NOMO-1 treated with DMSO at 0.1 percent for 48 hours (cell line): ENCODE measurements around the gene MTMR11.
A peak's percentile ranks its signal among the peaks of the same experiment; 100 is the strongest.
"Not testable (repeated sequence)": the region's sequence is repeated elsewhere in the genome, so short reads cannot be mapped to it uniquely, and the experiment has no call there.

Experiments
- DNase-seq: peaks from one replicate; lab custom pipeline; 2025; ENCODE audit not compliant: unreplicated experiment; lab: John Stamatoyannopoulos, UW

MTMR11 gene

DNA sequence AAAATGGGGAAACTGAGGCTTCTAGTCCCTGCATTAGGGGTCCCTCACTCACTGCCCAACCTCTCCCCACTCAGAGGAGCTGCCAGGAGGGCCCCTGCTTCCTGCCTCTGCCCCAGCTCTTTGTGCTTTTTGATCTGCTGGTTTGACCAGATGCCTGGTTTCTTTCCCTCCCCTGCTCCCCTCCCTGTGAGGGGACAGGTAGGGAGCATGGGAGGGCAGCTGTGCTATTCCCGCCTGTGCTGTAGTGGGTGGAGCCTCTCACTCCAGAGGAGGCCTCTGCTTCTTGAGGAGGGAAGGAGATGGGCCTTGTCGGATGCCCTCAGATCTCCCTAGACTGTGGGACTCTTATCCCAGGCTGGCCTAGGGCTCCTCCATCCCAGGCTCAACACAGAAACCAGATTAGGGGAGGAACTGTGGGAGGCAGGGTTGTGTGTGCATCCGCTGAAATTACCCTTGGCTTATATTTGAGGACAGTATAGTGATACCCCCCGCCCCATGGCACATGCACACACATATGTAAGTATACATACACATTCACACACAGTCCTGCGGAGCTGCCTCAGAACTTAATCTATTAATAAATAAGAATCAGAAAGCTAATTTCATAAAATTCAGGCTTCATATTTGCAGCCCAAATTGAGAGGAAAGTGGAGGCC lies 32.7 kb downstream of the MTMR11 start:
- DNase-seq: no peak

DNA sequence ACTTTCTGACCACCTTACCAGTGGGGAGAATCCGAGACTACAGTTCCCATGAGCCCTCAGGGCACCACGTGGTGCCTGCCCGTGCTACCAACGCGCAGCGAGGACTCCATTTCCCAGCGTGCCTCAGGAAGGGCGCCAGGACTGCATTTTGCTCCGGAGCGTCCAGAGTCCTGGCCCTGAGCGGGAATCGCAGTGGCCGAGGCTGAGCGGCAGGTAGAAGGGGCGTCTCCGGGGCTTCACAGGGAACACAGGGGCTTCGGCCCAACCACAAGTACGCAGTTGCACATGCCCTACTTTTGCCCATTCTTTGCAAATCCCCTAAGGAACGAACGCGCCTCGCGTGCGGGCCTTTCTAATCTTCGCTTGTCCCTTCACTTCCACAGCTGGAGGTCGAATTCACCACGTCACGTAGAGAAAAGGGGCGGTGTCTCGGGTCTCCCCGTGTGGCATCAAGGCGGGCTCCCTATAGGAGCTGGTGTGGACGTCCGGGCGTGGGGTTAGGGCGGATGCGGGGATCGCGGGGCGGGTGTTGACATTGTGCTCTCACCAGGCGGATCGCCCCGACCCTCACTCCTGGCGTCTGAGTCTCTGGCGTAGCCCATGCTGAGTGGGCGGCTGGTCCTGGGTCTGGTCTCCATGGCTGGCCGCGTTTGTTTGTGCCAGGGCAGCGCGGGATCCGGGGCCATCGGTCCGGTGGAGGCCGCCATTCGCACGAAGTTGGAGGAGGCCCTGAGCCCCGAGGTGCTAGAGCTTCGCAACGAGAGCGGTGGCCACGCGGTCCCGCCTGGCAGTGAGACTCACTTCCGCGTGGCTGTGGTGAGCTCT lies 37.0 kb downstream of the MTMR11 start, which contains the start of gene BOLA1:
Gene BOLA1, plus strand, starts transcription at position 109 of the 825 bp plus-strand sequence. Its CDS starts 492 bp downstream, at position 601.
- DNase-seq: peak; percentile 90

DNA sequence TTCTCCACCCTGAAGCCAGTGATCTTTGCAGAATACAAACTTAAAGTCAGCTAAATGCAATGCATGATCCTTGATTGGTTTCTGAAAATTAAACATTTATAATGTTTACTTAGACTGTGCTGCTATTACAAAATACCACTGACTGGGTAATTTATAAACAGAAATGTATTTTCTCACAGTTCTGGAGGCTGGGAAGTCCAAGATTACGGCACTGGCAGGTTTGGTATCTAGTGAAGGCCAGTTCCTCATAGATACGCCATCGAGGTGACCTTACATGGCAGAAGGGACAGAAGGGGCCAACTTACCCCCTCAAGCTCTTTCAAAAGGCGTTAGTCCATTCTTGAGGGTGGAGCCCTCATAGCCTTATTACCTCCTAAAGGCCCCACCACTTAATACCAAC lies 40.1 kb downstream of the MTMR11 start:
- DNase-seq: no peak

DNA sequence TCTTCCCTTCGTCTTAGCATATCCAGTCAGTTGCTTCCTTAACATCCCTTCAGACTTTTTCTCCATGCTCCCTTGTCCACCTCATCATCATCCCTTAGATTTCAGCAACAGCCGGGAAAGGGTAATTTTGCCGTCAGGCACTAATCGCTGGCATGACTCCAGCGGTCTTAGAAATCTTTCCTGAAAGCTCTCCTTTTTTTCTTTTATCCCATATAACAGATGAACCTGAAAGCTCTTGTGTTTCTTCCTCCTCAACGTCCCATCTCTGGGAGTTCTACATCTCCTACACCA lies 47.7 kb downstream of the MTMR11 start:
- DNase-seq: no peak

DNA sequence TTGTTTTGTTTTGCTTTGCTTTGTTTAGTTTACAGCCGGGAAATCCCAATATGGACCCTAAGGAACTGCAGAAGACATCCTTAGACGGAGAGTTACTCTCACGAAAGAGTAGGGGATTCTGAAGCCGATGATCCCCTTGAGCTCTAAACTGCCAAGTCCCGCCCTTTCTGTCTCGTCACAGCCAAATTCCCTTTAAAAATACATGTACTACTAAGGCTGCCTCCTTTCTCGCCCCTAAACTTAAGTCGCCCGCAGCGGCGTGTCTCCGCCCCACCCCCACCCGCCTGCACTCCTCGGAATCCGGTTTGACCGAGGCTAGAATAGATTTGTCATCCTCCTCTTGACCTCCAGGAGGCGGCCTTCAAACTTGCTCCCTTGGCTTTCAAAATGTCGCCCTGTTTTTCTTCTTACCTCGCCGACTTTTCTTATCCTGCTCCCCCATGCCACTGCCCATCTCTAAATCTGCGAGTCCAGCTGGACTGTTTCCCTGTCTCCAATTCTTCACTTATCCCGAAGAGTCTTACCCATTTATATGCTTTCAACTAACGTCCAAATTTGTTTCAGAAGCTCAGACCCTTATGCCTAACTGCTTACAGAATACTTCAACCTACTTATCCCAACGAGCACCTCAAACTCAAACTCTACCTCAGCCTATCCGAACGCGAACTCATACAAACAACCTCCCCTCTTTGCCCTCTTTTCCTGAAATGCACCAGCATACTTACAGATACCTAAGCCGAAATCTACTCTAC lies 48.3 kb downstream of the MTMR11 start:
- DNase-seq: peak; percentile 90

DNA sequence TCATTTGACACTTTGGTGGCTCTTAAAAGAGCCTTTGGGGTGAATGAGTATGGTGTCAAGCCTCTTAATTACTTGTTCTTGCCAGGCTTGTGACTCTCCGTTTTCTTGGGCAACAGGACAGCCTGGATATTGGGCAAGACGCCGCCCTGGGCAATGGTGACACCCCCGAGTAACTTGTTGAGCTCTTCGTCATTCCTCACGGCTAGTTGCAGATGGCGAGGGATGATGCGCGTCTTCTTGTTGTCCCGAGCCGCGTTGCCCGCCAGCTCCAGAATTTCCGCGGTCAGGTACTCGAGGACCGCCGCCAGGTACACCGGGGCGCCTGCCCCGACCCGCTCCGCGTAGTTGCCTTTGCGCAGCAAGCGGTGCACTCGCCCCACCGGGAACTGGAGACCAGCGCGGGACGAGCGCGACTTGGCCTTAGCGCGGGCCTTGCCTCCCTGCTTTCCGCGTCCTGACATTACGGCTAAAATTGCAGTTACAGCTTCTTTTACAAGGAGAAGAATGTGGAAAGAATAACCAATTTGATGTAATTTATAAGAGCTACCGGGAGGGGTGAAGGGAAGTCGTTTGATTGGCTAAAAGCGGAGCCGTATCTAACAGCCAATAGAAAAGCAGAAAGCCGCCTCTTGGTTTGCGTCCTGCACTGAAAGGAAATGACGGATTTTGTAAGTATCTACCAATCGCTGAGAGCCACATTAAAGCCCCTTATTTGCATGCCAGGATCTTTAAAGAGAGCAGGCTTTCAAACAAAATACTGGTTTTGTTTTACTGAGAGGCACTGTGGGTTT lies 49.0 kb downstream of the MTMR11 start:
- DNase-seq: peak; percentile 99

DNA sequence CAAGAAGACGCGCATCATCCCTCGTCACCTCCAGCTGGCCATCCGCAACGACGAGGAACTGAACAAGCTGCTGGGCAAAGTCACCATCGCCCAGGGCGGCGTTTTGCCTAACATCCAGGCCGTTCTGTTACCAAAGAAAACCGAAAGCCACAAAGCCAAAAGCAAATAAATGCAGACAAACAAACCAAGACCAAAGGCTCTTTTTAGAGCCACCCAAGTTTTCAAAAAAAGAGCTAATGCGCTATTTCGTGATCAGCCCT lies 49.6 kb downstream of the MTMR11 start:
- DNase-seq: not testable (repeated sequence)

DNA sequence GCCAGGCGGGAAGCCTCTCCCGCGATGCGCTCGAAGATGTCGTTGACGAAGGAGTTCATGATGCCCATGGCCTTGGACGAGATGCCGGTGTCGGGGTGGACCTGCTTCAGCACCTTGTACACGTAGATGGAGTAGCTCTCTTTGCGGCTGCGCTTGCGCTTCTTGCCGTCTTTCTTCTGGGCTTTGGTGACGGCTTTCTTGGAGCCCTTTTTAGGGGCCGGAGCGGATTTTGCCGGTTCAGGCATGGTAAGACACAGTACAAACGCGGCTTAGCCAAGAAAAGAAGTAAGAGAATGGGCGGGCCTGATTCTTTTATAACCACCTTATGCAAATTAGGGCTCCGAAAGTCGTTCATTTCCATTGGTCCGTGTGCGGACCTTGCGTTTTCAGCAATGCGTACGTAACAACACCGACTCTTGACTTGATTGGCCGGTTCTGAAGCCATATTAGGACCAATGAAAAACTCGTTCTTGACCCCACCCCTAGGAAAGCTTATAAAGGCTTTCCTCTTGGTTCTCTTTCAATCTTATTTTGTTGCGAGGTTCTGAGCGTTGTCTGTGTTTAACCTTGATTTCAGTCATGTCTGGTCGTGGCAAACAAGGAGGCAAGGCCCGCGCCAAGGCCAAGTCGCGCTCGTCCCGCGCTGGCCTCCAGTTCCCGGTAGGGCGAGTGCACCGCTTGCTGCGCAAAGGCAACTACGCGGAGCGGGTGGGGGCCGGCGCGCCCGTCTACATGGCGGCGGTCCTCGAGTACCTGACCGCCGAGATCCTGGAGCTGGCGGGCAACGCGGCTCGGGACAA lies 50.1 kb downstream of the MTMR11 start:
- peak; percentile 97 for DNase-seq

DNA sequence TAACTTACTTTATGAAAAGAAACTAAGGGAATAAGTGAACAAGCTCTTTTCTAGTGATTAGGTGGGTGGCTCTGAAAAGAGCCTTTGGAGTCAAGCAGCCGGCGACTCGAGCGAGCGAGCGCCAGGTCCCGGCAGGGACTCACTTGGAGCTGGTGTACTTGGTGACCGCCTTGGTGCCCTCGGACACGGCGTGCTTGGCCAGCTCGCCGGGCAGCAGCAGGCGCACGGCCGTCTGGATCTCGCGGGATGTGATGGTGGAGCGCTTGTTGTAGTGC lies 50.6 kb downstream of the MTMR11 start:
- DNase-seq: not testable (repeated sequence)

DNA sequence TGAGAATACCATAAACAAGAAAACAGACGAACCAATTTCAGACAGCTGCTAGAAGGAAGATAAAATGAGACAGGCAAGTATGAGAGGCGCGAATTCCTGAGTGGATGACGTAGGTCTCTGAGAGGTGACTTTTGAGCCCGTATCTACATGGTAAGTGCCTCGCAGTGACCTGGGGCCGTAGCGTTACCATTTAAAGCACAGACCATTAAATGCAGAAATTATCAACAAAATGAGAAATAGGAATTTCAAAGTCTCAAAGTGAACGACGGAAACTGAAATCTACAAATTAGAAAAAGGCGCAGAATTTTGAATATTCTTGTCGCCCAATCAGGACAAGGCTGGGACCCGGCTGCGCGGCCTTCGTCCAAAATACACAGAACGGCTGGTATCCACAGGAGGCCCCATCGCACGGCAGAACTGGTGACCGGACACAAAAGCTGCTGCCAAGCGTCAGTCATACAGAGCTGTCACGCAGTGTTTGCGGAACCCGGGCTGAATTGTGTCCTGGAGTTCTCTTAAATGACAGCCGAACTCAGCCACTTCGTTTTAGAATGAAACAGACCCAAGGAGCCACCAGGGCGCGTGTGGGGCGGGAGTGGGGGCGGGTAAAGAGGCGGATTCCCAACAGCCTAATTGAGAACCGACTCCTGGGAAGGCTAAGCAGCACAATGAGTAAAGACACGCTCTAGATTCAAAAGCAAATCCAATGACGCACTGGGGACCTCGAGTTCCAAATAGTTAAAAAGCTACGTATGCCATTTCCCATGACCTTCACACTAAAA lies 51.1 kb downstream of the MTMR11 start:
- DNase-seq: peak; percentile 84

DNA sequence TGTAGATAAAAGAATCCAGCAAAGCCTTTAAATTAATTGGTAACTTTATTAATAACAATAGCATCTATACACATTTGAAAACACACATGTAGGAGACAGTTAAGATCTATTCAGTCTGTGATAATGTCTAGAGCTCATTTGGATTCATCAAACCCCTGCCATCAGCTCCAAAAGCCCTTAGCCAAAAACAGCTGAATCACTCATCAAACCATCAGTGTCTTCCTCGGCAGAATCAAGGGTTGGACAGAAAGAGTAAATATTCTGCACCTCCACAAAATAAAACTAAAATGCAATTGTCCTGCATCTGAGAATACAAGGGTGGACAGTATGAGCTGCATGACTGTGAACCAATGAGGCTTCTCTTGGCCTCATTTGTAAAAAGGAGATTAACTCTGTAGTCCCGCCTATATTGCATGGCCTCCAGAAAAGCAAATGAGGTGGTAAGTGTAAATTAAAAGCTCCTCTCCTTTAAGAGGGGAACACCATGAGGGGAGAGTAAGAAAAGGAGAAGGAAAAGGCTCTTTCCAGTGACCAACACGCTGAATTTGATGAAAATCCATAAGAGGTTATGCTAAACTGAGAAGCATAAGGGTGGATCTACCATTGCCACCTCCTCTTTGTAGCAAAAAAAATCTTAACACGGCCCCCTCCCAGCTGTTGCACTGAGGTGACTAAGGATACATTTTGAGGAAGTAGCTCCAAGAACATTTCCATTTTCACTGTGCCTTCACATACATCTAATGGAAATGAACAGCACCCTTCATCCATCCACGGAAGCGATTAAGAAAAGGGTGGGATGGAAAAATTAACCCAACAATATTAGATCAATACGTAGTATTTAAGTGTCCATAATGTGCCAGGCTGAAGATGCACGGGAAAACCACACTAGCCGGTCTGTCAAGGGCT lies 52.0 kb downstream of the MTMR11 start:
- peak; percentile 86 for DNase-seq

DNA sequence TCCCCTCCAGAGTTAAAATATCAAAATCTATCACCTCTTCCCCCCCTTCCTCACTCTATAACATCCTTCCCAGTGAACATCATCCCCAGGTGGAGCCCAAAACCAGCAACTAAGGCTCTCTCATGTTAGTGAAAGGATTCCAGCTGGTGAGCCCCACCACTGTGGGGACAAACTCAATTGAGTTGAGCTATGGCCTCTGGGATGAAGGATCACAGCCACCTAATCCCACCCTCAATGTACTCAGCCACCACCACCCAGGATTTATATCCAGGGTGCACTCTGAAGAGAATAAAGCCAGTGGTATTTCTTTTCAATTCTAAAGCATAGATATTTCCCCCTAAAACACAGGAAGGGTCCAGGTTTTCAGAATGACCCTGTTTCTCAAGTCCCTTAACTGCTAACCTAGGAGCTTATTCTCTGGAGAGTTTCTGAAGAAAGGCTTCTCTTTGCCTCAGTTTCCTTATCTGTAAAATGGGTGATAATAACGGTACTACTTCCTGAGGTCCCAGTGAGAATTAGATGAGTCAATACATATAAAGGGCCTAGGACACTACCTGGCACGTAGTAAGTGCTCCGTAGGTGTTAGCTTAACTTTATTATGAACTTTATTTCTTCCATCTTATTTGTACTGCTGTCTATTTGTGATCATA lies 53.0 kb downstream of the MTMR11 start:
- DNase-seq: no peak

DNA sequence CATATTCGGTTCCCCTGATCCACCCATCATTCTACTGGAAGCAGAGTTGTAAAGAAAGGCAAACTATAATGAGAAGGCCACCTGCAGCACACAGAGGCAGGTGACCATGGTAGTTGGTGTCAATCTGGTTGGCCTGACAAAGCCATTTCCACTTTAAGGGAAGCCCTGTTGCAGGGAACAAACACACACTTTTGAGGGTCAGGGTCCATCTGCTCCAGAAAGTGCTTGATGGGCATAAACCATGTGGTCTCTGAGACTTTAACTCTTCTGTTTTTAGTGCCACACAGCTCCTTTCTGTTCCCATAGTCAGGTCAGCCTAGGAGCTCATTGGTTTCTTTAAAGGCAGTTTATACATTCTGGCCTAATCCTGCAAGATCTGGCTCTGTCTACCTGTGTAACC lies 54.8 kb downstream of the MTMR11 start:
- DNase-seq: no peak

DNA sequence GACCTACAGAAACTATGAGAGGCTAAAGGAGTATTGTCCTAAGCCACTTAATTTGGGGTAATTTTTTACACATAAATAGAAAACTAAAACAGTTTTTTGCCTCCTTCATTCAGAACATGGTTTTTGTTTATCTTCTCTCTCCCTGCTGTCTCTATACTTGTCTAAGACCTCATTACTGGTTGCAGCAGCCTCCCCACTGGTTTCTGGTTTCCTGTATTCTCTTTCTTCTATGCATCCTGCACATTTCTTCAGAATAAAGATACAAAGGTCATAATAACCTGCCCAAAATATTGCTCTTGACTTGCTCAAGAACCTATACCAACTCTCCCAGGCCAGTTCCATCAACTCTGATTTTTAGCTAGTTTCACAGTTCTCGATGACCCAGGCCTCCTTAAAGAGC lies 57.1 kb downstream of the MTMR11 start:
- no peak for DNase-seq
